HG03460 (cell line): ENCODE data around the gene PCNX3.

Experiments
- ATAC-seq: cut with Tn5 transposase; IDR thresholded peaks from one replicate; pipeline ENCODE4 v1.9.1; 2021; ENCODE audit not compliant: unreplicated experiment

PCNX3 gene

DNA sequence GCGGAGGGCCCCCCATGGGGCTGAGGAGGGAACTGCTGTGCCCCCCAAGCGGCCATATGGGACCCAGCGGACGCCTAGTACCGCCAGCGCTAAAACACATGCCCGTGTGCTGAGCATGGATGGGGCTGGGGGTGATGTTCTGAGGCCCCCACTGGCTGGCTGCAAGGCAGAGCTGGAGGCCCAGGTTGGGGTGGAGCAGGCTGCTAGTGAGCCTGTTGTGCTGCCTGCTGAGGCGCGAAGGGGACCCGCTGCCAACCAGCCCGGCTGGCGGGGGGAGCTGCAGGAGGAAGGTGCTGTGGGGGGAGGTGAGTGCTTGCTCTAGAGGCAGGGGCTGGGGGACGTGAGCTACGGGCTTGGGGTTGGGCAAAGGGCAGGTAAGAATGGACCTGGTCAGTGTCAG, 3.2 kb downstream of the PCNX3 start:
- ATAC-seq = no peak

GRCh38 chr11:65619281-65619928, 3.8 kb downstream of the PCNX3 start:
- ATAC-seq = no peak

DNA sequence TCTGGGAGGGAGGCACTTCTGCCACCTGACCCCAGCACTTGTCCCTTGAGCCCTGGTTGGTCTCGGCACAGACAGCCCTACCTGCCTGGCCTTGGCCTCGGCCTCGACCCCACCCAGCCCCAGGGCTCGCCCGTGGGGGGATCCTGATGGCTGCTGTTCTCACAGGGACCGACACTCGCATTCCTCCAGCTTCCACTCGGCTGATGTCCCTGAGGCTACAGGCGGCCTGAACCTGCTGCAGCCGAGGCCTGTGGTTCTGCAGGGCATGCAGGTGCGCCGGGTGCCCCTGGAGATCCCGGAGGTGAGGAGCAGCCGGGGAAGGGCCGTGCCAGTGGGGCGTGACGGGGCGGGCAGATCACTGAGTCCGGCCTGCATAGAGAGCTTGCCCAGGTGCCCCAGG, 5.1 kb downstream of the PCNX3 start:
- no peak for ATAC-seq

GRCh38 chr11:65621460-65621859, 5.9 kb downstream of the PCNX3 start:
- ATAC-seq = no peak

GRCh38 chr11:65622011-65622410, 6.4 kb downstream of the PCNX3 start:
- no peak for ATAC-seq

DNA sequence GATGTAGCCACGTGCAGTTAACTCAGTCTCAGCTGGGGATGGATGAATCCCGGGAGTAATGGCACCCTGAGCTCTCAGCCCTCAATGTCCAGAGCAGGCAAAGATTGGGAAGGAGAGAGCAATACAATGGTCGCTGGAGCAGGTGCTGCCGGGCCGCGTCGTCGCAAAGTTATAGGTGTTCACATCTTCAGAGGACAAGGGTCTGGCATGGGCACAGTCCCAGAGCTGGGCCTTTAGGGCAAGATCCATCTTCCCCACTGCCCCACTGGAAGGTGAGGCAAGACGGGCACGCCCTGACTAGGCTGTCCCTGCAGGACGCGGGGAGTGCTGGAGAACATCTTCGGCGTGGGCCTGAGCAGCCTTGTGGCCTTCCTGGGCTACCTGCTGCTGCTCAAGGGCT, 7.6 kb downstream of the PCNX3 start:
- no peak for ATAC-seq

DNA sequence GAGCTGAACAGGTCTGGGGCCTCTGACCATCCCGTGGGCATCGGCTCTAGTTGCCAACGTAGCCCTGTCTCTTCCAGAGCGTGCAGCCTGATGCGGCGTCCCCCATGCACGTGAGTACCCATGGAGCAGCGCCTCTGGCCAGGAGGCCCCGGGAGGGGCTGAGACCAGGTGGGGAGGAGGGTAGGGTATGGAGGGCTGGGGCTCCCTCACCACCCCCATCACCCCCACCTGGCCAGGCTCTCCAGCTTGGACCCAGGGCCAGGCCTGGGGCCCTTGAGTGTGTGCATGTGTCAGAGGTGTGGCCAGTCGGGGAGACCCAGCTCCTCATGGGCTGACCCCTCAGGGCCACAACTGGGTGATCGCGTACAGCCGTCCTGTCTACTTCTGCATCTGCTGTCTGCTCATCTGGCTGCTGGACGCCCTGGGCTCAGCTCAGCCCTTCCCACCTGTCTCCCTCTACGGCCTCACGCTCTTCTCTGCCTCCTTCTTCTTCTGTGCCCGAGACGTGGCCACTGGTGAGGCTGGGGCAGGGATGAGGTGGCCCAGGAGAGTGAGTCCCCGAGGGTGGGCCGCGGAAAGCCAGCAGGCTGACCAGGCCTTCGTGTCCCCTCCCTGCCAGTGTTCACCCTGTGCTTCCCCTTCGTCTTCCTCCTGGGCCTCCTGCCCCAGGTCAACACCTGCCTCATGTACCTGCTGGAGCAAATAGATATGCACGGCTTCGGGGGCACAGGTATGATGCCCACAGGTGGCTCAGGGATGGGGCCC, 8.5 kb downstream of the PCNX3 start:
- ATAC-seq = no peak

GRCh38 chr11:65624931-65625627, 9.5 kb downstream of the PCNX3 start:
- no peak for ATAC-seq

- ATAC-seq = no peak
These were observed 10.2 kb downstream of the PCNX3 start for GRCh38 chr11:65625628-65626342.

GRCh38 chr11:65627202-65627601, 11.6 kb downstream of the PCNX3 start:
- ATAC-seq = no peak

DNA sequence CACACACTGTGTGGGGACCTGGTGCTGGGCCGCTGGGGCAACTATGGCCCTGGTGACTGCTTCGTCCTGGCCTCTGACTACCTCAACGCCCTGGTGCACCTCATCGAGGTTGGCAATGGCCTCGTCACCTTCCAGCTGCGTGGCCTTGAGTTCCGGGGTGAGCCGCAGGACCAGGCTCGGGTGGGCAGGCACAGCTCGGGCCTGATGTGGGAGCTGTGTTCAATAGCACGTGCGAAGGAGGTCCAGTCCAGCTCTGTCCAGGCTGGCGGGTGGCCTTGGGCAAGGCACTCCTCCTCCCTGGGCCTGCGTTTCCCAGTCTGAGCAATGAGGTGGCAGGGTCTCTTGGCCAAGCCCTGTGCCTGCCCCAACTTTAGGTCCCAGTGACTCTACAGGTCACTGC, 14.0 kb downstream of the PCNX3 start:
- no peak for ATAC-seq

DNA sequence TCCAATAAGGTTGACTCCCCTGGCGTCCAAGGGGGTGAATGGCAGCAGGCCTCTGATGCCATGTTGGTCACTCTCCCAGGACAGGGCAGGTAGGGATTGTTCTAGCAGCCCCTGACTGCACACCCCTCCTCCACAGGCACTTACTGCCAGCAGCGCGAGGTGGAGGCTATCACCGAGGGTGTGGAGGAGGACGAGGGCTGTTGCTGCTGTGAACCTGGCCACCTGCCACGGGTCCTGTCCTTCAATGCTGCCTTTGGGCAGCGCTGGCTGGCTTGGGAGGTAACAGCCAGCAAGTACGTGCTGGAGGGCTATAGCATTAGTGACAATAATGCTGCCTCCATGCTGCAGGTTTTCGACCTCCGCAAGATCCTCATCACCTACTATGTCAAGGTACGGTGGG, 14.6 kb downstream of the PCNX3 start:
- ATAC-seq = no peak

GRCh38 chr11:65633390-65634108, 18.0 kb downstream of the PCNX3 start:
- ATAC-seq = no peak

- ATAC-seq = no peak
These were observed 18.5 kb downstream of the PCNX3 start for GRCh38 chr11:65634109-65634436.

GRCh38 chr11:65634440-65634839, 18.9 kb downstream of the PCNX3 start:
- ATAC-seq = no peak

DNA sequence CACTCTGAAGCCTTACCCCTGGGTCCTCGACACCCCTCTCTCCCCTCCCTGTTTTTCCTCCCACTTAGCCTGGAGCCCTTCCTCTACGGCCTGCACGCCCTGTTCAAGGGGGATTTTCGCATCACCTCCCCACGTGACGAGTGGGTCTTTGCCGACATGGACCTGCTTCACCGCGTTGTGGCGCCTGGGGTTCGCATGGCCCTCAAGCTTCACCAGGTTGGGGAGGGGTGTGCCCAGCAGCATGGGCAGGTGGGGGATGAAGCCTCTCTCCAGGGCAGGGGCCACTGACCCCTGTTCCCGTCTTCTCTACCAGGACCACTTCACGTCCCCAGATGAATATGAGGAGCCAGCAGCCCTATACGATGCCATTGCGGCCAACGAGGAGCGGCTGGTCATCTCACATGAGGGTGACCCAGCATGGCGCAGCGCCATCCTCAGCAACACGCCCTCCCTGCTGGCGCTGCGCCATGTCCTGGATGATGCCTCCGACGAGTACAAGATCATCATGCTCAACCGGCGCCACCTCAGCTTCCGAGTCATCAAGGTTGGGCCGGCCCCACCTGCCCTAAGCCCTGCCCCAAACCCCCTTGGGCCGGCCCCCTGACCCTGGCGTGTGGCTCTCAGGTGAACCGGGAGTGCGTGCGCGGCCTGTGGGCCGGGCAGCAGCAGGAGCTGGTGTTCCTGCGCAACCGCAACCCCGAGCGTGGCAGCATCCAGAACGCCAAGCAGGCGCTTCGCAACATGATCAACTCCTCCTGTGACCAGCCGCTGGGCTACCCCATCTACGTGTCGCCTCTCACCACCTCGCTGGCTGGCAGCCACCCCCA, 19.5 kb downstream of the PCNX3 start:
- ATAC-seq = no peak

GRCh38 chr11:65636108-65637031, 20.8 kb downstream of the PCNX3 start:
- ATAC-seq = no peak

- no peak for ATAC-seq
These were observed 21.5 kb downstream of the PCNX3 start for GRCh38 chr11:65637032-65637557.
